GM19099 (cell line): ENCODE results near the gene FZR1.

Experiments
- POLR2A ChIP-seq: IDR thresholded peaks from 3 replicates; pipeline ENCODE4 v1.6.1; 2011; ENCODE audit warnings: low read depth; ENCODE audit not compliant: insufficient read length; ENCODE audit errors: extremely low read depth

The FZR1 gene

GRCh38 chr19:3515891-3516422 is 9.8 kb downstream of the FZR1 start:
- no peak for TF ChIP-seq POLR2A

GRCh38 chr19:3516675-3517207 is 10.6 kb downstream of the FZR1 start:
- no peak for TF ChIP-seq POLR2A

GRCh38 chr19:3517638-3518037 is 11.5 kb downstream of the FZR1 start:
- TF ChIP-seq POLR2A, result no peak

- no peak for TF ChIP-seq POLR2A
Measured at GRCh38 chr19:3518255-3518654, 12.1 kb downstream of the FZR1 start.

- no peak for TF ChIP-seq POLR2A
Measured at GRCh38 chr19:3518659-3519058, 12.5 kb downstream of the FZR1 start.

- no peak for TF ChIP-seq POLR2A
Measured at GRCh38 chr19:3519126-3519525, 13.0 kb downstream of the FZR1 start.

GRCh38 chr19:3520166-3521103 is 14.3 kb downstream of the FZR1 start:
- no peak for TF ChIP-seq POLR2A

GRCh38 chr19:3521104-3521445 is 15.0 kb downstream of the FZR1 start:
- no peak for TF ChIP-seq POLR2A

- no peak for TF ChIP-seq POLR2A
Measured at GRCh38 chr19:3522421-3523360, 16.6 kb downstream of the FZR1 start.

GRCh38 chr19:3523361-3524077 is 17.4 kb downstream of the FZR1 start:
- TF ChIP-seq POLR2A, result no peak

- TF ChIP-seq POLR2A, result no peak
Measured at GRCh38 chr19:3524078-3524842, 18.1 kb downstream of the FZR1 start.

GRCh38 chr19:3524904-3525451 is 18.9 kb downstream of the FZR1 start:
- TF ChIP-seq POLR2A, result no peak

- TF ChIP-seq POLR2A, result no peak
Measured at GRCh38 chr19:3526507-3527237, 20.6 kb downstream of the FZR1 start.

GRCh38 chr19:3527238-3527910 is 21.3 kb downstream of the FZR1 start:
- TF ChIP-seq POLR2A, result no peak
